Activated T-cell treated with anti-CD3 and anti-CD28 coated beads, Interleukin-2, amount 50 U/mL, for 72 hours (primary cell): ENCODE data around the gene PTTG2. TPM values are rescaled to one million over a fixed set of nuclear protein-coding genes. Genes with fewer than 3 reads are reported as not detected.

ENCODE experiments used
- ATAC-seq, 2 donors: fragments of 150-1000 bp; cut with Tn5 transposase; replicated peaks in 1 of 2; 2 replicates each; pipeline ENCODE4 v1.10.0; 2021; ENCODE audit warnings: moderate library complexity in 2 of 2, mild to moderate bottlenecking in 1 of 2
- DNase-seq, 2 donors: peaks; one replicate each; pipeline ENCODE4 v3.0.0; 2021 to 2022; ENCODE audit warnings: mixed read lengths in 1 of 2
- H3K27ac Mint-ChIP-seq: one replicate; pipeline ENCODE4 v1.8.0; 2022; ENCODE audit warnings: mild to moderate bottlenecking, moderate library complexity, mixed read lengths
- H3K27me3 Mint-ChIP-seq: one replicate; pipeline ENCODE4 v1.8.0; 2022; ENCODE audit warnings: low read depth, mixed read lengths
- H3K36me3 Mint-ChIP-seq, 2 donors: one replicate each; pipeline ENCODE4 v1.8.0; 2022; ENCODE audit warnings: mixed read lengths in 2 of 2, mild to moderate bottlenecking in 1 of 2; ENCODE audit not compliant: insufficient read depth in 2 of 2
- H3K4me1 Mint-ChIP-seq: one replicate; pipeline ENCODE4 v1.8.0; 2022; ENCODE audit warnings: low read depth, mixed read lengths
- H3K4me3 Mint-ChIP-seq, 2 donors: one replicate each; pipeline ENCODE4 v1.8.0; 2022; ENCODE audit warnings: mild to moderate bottlenecking in 2 of 2, mixed read lengths in 2 of 2, moderate library complexity in 2 of 2
- H3K9me3 Mint-ChIP-seq, 2 donors: one replicate each; pipeline ENCODE4 v1.8.0; 2022; ENCODE audit warnings: mixed read lengths in 2 of 2
- total RNA-seq, 2 donors: library from RNA; stranded (reverse); gene quantifications; one replicate each; pipeline ENCODE4 v1.2.3, GENCODE V29; 2022

The PTTG2 gene
- total RNA-seq, 2 donors from 2014 or later = not detected

GRCh38 chr4:37981844-37982720 lies 21.9 kb downstream of the PTTG2 start:
- ATAC-seq = no peak
- Mint-ChIP-seq H3K27ac (no peak overlapping the region), H3K9me3 (no peaks in the 10 kb centered on the region), H3K4me1 (peaks cover 47% of the 10 kb centered on the region), H3K36me3 (no peaks in the 10 kb centered on the region), H3K27me3 (no peaks in the 10 kb centered on the region), H3K4me3 (no peak overlapping the region)
- DNase-seq = no peak

- Mint-ChIP-seq H3K27ac (no peak overlapping the region), H3K27me3 (no peaks in the 10 kb centered on the region), H3K36me3 (no peaks in the 10 kb centered on the region), H3K4me1 (peaks cover 47% of the 10 kb centered on the region), H3K4me3 (no peak overlapping the region), H3K9me3 (no peaks in the 10 kb centered on the region)
- DNase-seq (no peak), ATAC-seq (no peak)
Measured at GRCh38 chr4:37982736-37983135, 22.5 kb downstream of the PTTG2 start.

- peaks cover 35% of the 10 kb centered on the region for H3K4me1 Mint-ChIP-seq
- DNase-seq (no peak), ATAC-seq (no peak)
- H3K9me3 Mint-ChIP-seq = no peaks in the 10 kb centered on the region
- no peak overlapping the region for H3K27ac Mint-ChIP-seq
- H3K36me3 Mint-ChIP-seq = no peaks in the 10 kb centered on the region
- H3K4me3 Mint-ChIP-seq = no peak overlapping the region
- no peaks in the 10 kb centered on the region for H3K27me3 Mint-ChIP-seq
Measured at GRCh38 chr4:37983951-37984350, 23.8 kb downstream of the PTTG2 start.

- no peak for DNase-seq
- H3K36me3 Mint-ChIP-seq = no peaks in the 10 kb centered on the region
- H3K27ac Mint-ChIP-seq = no peak overlapping the region
- ATAC-seq = peak; percentile 37 to 55
- H3K4me3 Mint-ChIP-seq = peak overlapping the region in 1 of 2 donors; percentile 3
- peaks cover 24% of the 10 kb centered on the region for H3K4me1 Mint-ChIP-seq
- no peaks in the 10 kb centered on the region for H3K9me3 Mint-ChIP-seq
- no peaks in the 10 kb centered on the region for H3K27me3 Mint-ChIP-seq
Measured at GRCh38 chr4:37985730-37986275, 25.6 kb downstream of the PTTG2 start.

- no peaks in the 10 kb centered on the region for H3K27me3 Mint-ChIP-seq
- no peaks in the 10 kb centered on the region for H3K36me3 Mint-ChIP-seq
- ATAC-seq (no peak), DNase-seq (no peak)
- H3K27ac Mint-ChIP-seq = no peak overlapping the region
- peaks cover 11% of the 10 kb centered on the region for H3K4me1 Mint-ChIP-seq
- no peak overlapping the region for H3K4me3 Mint-ChIP-seq
- H3K9me3 Mint-ChIP-seq = no peaks in the 10 kb centered on the region
Measured at GRCh38 chr4:37988670-37989069, 28.5 kb downstream of the PTTG2 start.

GRCh38 chr4:37989398-37990260 lies 29.4 kb downstream of the PTTG2 start:
- Mint-ChIP-seq H3K27me3 (no peaks in the 10 kb centered on the region), H3K9me3 (no peaks in the 10 kb centered on the region), H3K4me1 (peaks cover 18% of the 10 kb centered on the region), H3K27ac (no peak overlapping the region), H3K36me3 (no peaks in the 10 kb centered on the region), H3K4me3 (no peak overlapping the region)
- no peak for ATAC-seq
- DNase-seq = no peak

GRCh38 chr4:37990731-37991245 lies 30.6 kb downstream of the PTTG2 start:
- Mint-ChIP-seq H3K36me3 (no peaks in the 10 kb centered on the region), H3K27ac (no peak overlapping the region), H3K4me3 (no peak overlapping the region), H3K9me3 (no peaks in the 10 kb centered on the region), H3K4me1 (peaks cover 19% of the 10 kb centered on the region), H3K27me3 (no peaks in the 10 kb centered on the region)
- DNase-seq = no peak
- ATAC-seq = no peak

GRCh38 chr4:37991623-37992410 lies 31.6 kb downstream of the PTTG2 start:
- Mint-ChIP-seq H3K27ac (no peak overlapping the region), H3K36me3 (no peaks in the 10 kb centered on the region), H3K4me1 (peaks cover 17% of the 10 kb centered on the region), H3K9me3 (no peaks in the 10 kb centered on the region), H3K4me3 (no peak overlapping the region), H3K27me3 (no peaks in the 10 kb centered on the region)
- no peak for DNase-seq
- ATAC-seq = no peak

GRCh38 chr4:37993806-37994205 lies 33.6 kb downstream of the PTTG2 start:
- no peak overlapping the region for H3K27ac Mint-ChIP-seq
- H3K9me3 Mint-ChIP-seq = no peaks in the 10 kb centered on the region
- H3K36me3 Mint-ChIP-seq = no peaks in the 10 kb centered on the region
- H3K27me3 Mint-ChIP-seq = no peaks in the 10 kb centered on the region
- ATAC-seq (no peak), DNase-seq (no peak)
- no peak overlapping the region for H3K4me3 Mint-ChIP-seq
- H3K4me1 Mint-ChIP-seq = peaks cover 26% of the 10 kb centered on the region

GRCh38 chr4:37994569-37994968 lies 34.4 kb downstream of the PTTG2 start:
- Mint-ChIP-seq H3K4me3 (no peak overlapping the region), H3K27me3 (no peaks in the 10 kb centered on the region), H3K36me3 (no peaks in the 10 kb centered on the region), H3K27ac (no peak overlapping the region), H3K4me1 (peaks cover 34% of the 10 kb centered on the region), H3K9me3 (no peaks in the 10 kb centered on the region)
- DNase-seq = no peak
- ATAC-seq = no peak

GRCh38 chr4:37995299-37995821 lies 35.2 kb downstream of the PTTG2 start:
- H3K9me3 Mint-ChIP-seq = no peaks in the 10 kb centered on the region
- DNase-seq (no peak), ATAC-seq (no peak)
- H3K36me3 Mint-ChIP-seq = no peaks in the 10 kb centered on the region
- no peak overlapping the region for H3K27ac Mint-ChIP-seq
- H3K4me1 Mint-ChIP-seq = peaks cover 36% of the 10 kb centered on the region
- H3K27me3 Mint-ChIP-seq = no peaks in the 10 kb centered on the region
- H3K4me3 Mint-ChIP-seq = no peak overlapping the region

GRCh38 chr4:37995981-37996775 lies 36.0 kb downstream of the PTTG2 start:
- H3K27me3 Mint-ChIP-seq = no peaks in the 10 kb centered on the region
- H3K27ac Mint-ChIP-seq = no peak overlapping the region
- ATAC-seq (no peak), DNase-seq (no peak)
- peaks cover 36% of the 10 kb centered on the region for H3K4me1 Mint-ChIP-seq
- no peaks in the 10 kb centered on the region for H3K9me3 Mint-ChIP-seq
- H3K4me3 Mint-ChIP-seq = no peak overlapping the region
- H3K36me3 Mint-ChIP-seq = no peaks in the 10 kb centered on the region
